Activated CD4-positive, alpha-beta T cell treated with anti-CD3 and anti-CD28 coated beads, Interleukin-2, Interleukin-4, amounts not matched to agents 100 ng/mL and 50 ng/mL, durations not matched to agents 16 hours and 8 hours (primary cell): ENCODE measurements around the gene TANGO2.

Experiments
- DNase-seq: peaks from one replicate; pipeline ENCODE4 v3.0.0-alpha.2; 2020; ENCODE audit warnings: low spot score

Gene TANGO2

DNA sequence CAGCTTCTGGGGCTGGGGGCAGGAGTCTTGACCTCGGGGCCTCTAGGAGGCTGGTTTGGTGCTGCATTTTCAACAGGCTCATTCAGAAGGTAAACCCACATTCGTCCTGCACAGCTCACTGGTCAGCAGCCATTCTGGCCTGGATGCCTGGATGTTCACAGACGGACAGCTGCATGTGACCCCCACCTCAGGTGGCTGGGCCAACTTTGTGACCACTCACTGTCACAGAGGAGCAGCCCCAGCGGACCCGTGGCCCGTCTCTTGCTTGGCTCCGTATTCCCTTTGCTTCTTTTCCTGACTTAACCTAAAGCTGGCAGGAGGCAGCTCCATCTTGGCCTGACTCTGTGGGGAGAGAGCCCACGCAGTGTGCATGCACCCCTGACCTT, 67.3 kb downstream of the TANGO2 start:
- DNase-seq = no peak

DNA sequence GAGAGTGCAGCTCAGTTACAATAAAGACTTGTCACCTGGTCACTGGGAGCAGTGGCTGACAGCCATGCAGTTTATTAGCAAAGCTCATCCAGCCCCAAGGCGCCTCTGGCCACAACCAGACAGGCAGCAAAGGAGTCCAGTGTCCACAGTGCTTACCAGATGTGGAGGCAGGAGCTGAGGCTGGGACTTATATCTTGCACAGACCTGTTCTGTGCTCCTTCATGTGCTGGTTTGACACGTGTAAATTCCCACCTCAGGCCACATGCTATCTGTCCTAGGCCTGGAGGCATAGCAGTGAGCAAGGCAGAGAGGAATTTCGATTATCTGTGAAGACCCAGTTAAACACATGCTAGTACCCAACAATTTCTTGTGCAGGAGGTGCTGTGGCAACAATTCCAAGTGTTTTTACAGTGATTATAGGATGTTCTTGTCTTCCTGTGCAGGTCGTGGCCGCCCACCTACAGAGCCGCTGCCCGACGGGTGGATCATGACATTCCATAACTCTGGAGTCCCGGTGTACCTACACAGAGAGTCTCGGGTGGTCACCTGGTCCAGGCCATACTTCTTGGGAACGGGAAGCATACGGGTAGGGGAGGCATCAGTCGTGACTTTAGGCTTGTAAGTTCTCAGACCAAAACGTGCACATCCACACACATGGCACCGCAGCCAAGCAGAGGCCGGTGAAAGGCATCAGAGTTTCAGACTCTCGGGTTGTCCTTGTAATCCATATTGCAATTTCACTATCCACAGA, 68.5 kb downstream of the TANGO2 start:
- no peak for DNase-seq

DNA sequence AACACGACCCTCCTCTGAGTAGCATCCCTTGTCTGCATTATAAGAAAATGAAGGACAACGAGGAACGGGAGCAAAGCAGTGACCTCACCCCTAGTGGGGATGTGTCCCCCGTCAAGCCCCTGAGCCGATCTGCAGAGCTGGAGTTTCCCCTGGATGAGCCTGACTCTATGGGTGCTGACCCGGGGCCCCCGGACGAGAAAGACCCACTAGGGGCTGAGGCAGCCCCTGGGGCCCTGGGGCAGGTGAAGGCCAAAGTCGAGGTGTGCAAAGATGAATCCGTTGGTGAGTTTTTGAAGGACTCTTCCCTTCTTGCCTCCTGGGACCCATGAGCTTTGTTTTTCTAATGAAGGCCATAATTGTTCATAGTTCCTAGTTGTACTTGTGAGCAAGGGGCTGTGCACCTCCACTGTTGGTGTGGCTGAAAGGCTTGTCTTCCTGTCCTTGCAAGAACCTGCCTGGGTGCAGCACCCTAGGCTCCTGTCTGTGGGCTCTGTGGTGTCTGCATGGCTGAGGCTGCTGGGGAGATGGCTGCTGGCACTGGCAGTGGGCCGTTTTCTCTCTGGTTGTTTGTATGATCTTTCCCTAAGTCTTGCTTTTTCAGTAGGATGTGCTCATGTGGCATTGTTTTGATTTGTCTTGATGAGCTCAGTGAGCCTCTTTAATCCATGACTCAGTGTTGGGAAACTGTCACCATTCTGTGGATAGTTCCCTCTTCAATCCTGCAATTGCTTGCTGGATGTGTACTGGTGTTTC, 69.2 kb downstream of the TANGO2 start:
- DNase-seq = no peak

DNA sequence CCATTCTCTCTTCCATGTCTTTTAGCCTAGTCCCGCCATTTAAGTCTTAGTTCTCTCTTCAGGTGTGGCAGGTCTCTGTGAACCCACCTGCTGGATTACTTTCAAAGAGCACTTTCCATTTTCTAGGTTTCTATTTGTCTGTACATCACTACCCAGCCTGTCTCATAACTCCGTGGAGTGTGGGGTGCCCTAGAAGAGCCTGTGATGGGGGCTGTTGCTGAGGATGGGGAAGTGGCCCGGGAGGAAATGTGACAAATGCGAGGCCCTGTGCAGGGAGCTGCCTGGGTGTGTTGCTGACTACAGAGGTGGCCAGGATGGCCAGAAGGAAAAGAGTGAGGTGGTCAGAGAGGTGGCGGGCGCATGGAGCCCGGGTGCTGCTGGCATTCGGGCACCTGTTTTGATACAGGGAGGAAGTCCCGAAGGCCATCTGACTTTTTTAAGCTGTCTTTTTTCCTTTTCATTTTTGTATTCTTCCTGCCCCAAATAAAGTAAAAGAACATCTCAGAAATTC, 69.9 kb downstream of the TANGO2 start:
- DNase-seq = no peak

DNA sequence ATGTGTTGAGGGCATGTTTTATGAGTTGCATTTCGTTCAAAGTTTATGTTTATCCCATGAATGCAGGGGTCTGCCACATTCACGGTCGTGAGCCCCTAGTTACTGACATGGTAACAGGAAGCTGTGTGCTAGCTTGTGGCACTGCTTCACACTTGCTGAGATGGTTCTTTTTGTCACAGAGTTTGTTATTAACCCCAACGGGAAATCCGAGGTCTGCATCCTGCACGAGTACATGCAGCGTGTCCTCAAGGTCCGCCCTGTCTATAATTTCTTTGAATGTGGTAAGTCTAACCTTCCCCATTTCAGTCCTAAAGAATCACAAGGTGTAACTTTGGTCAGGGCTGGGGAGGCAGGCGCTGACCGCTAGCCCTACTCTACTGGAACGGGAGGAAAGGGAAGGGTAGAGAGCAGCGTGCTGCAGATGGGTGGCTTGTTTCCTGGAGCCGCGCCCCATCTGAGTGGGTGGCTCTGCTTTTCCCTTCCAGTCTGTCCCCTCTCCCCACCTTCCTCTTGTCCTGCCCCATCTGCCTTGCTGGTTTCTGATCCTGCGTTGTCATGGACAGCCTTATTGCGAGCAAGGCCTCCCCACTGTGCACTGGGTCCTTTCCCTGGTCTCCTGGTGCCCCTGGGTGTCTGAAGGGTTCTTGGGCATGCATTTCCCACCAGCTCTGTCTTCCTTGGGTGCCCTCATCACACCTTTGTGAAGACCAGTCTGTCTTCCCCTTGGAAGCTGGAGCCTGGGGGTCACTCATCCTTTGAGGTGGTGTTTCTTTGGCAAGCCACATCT, 71.0 kb downstream of the TANGO2 start:
- no peak for DNase-seq

DNA sequence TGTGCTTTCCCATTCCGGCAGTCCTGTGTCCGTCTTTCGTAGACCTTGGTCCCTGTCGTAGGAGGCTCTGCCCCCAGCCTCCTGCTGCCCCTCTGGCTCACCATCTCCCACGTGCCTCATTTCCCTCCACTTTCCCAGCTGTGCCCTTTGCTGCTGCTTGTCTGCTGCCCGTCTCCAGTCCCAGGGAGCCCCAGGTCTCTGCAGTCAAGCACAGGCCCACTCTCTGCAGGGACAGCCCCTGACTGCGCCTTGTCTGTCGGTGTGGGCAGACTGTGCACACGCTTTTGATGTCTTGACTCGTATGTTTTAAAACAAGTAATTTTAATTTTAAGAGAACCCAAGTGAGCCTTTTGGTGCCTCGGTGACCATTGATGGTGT, 71.6 kb downstream of the TANGO2 start:
- DNase-seq = no peak

DNA sequence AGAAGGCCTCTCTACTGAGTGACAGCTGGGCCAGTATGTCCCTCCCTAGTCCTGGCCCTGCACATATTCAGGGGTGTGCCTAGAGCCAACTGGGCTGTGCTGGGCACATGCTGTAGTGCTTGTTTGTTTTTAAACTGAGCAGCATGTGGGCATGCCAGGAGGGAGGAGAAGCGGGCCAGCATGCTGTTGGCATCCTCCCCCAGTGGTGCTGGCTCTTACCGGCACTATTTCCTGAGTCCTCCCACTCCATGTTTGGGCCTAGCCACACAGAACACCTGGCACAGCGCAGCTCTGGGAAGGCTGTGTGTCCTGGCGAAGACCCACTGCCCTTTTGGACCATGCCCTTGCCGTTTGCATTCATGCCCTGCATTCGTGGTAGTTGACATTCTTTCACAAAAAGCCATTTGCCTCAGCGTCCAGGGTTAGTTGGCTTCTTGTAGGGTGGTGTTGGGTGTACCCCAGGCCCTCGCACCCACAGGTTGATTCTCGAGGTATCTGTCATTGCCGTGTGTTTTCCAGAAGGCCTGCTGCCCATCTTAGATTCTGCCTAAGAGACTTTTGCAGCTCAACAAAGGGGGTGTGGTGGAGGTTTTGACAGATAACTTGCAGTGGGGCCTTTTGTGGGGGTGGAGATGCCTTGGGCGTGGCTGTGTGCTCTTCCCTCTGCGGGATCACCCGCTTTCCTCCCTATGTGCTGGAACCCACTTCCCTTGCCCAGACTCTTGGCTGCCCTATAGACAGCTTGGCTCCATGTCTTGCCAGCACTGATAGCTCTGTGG, 72.7 kb downstream of the TANGO2 start:
- no peak for DNase-seq

DNA sequence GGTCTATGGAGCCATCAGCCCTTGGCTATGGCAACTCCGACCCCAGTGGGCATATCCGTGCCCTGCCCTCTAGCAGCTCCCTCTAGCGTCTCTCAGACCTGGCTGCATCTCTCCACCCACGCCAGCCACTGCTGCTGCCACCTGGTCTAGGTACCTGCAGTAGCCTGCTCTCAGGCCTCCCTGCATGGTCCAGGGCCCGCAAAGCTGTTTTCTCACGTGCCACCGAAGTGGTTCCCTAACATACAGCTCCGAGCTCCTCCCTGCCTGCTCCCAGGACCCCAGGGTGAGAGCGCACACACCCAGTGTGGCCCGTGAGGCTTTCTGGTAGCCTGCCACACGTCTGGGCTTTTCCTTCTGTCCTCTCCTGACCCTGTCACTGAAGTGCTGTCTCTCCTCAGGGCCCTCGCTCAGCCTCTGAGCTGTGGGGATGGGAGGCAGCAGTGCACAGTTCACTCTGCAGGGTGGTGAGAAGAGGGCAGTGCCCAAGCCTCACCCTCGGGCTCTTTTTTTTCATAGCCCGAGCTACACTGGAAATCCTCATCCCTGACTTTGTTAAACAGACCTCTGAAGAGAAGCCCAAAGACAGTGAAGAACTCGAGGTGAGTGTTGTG, 73.4 kb downstream of the TANGO2 start:
- no peak for DNase-seq

DNA sequence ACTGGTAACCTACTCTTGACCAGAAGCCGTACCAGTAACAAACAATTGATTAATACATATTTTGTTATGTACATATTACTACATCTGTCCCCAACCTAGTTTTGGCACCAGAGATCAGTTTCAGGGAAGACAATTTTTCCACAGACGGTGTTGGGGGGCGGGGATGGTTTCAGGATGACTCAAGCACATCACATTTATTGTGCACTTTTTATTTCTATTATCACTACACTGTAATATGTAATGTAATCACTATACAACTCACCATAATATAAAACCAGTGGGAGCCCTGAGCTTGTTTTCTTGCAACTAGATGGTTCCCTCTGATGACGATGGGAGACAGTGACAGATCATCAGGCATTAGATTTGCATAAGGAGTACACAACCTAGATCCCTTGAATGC, 74.6 kb downstream of the TANGO2 start:
- no peak for DNase-seq

DNA sequence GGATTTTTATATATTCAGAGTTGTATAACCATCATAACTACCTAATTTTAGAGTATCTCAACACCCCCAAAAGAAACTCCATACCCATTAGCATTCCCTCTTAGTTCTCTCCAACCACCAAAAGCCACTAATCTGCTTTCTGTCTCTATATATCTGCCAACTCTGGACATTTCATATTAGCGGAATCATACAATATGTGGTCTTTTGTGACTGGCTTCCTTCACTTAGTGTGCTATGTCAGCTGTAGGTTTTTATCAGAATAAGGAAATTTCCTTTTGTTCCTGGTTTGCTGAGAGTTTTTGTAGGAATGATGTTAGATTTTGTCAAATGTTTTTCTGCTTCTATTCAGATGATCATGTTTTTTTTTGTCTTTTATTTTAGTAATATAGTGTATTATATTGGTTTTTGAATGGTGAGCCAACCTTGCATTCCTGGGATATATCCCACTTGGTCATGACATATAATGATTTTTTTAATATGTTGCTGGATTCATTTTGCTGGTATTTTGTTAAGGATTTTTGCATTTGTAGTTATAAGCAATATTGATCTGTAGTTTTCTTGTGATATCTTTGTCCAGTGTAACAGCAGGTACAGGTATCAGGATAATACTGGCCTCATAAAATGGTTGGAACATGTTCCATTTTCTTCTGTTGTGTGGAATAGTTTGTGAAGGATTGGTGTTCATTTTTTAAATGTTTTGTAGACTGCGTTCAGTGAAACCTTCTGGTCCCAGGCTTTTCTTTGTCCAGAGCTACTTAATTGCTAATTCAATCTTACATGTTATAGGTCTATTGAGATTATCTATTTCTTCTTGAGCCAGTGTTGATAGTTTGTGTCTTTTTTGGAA, 75.9 kb downstream of the TANGO2 start:
- no peak for DNase-seq

DNA sequence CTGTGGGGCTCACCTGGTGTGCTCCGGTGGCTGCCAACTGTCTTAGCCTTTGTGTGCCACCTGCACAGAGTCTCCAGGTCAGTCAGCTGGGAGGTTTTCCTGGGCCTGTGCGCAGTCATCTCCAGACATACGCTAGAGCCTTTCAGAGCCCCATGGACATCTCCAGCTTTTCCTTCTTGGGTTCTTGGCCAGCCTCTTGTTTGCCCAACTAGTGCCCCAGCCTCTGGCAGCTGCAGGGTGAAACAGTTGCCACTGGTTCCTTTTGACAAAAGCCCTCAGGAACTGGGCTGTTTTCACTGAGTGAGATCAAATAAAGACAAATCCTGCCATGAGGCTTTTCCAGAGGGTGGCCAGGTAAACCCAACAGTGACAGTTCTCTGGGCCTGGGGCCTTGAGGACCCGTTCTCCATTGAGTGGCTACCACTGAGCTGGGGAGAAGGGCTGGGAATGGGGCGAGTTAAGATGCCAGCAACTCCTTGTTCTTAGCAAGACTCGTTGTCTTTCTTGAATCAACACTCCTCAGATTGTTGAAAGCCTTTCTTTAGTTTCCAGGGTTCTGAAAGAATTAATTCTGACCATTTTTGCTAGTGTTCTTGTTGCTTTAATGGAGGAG, 78.3 kb downstream of the TANGO2 start:
- DNase-seq = no peak

DNA sequence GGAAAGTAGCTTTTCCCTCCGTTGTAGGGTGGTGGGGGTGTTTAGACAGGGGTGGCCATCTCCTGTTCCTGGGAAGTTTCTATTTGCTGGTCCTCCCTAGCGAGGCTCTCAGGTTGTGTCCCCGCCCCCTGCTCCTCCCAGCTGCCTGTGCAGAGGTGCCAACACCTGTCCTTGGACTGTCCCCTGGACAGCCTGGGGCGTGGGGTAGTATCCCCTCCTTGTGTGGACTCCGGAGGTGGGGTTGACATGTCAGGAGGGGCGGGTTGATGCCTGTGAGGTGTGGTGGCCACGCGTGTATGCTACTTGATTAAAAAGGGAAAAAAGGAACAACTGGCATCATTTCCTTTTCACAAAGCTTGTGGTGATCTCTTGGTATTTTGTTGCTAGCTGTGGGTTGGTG, 80.7 kb downstream of the TANGO2 start:
- no peak for DNase-seq

DNA sequence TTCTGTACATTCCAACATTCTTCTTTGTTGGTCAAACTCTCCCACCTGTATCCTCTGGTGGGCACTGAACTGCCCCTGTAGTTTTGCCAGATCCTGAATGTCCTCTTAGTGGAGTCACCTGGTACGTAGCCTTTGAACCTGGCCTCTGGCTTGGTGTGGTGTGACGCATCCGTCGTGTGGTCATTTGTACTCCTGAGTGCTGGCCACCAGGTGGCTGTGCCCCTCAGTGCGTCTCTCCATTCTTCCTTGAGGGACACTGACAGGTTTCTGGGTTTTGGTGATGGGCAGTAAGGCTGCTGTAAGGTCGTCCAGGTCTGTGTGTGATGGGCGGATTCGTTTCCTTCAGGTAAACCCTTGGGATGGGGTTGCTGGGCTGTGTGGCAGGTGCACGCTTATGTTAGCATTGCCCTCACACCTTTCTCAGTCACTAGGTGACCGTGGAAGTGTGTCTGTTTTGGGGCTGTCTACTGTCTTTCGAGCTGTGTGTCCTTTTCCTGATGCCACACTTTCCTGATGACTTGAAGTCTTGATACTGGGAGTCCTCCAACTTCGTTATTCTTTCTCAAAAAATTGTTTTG, 81.4 kb downstream of the TANGO2 start:
- DNase-seq = no peak

DNA sequence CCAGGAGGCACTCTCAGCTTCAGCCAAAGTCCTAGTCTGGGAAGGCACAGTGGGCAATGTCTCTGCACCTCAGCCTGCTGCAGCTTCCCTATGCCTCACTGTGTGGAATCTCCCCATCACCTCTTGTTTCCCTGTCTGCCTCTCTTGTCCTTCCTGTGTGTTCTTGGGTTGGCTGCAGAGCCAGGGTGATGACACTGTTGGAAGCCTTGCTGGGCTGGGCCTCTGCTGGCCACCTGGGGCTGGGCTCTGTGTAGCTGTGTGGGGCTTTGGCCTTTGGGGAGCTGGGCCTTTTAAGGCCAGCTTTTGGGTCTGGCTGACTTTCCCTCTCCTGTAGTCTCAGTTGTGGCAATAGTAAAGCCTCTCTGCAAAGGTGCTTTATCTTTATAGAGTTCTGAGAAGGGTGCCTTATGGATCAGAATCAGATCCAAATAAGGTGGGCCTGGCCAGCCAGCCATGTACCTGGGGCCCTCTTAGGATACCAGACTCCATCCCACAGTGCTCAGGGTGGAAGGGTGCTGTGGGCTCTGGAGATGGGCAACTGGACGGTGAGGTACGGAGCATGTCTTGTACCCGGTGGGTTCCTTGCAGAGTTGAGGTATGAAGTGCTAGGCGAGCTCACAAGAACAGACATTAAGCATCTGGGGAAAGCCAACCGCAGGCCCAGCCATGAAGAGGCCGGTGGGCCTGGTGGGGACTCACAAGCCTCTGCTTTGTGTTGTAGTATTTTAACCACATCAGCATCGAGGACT, 84.7 kb downstream of the TANGO2 start:
- no peak for DNase-seq

DNA sequence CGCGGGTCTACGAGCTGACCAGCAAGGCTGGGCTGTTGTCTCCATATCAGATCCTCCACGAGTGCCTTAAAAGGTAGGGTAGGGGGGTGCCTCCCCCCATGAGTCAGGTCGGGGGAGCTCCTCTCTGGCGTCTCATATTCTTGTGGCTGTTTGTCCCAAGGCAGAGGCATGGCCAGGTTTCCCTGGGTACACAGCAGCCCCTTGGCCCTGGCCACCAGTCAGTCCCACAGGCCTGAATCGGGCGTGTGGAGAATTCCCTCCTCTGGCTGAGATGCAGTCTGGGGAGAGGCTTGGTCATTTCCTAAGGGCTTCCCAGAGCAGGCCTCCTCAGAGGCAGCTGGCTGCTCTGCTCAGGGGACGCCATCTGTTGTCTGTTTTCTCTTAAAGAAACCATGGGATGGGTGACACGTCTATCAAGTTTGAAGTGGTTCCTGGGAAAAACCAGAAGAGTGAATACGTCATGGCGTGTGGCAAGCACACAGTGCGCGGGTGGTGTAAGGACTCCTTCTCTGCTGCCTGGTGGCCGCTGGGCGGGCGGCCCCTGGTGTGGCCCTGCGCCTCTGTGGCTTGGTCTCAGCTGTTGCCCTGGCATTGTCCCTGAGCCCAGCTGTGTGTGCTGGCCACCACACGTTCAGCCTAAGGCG, 85.4 kb downstream of the TANGO2 start:
- no peak for DNase-seq

DNA sequence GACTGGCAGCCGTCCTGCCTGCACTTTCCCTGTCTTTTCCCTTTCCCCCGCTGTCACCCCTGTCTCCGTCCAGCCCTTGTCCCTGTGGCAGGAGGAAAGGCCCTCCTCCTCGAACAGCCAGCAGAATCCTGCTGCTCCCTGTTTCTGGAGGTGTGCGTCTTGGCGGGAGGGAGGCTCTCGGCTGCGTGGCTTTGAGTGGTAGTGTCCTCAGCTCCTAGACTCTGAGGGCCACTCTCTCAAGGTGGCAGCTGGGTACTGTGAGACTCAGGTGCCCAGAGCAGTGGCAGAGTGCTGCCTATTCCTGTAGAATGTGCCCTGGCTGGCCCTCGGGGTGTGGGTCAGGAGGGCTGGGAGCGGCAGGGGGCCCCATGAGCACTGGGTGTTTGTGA, 85.9 kb downstream of the TANGO2 start:
- no peak for DNase-seq

DNA sequence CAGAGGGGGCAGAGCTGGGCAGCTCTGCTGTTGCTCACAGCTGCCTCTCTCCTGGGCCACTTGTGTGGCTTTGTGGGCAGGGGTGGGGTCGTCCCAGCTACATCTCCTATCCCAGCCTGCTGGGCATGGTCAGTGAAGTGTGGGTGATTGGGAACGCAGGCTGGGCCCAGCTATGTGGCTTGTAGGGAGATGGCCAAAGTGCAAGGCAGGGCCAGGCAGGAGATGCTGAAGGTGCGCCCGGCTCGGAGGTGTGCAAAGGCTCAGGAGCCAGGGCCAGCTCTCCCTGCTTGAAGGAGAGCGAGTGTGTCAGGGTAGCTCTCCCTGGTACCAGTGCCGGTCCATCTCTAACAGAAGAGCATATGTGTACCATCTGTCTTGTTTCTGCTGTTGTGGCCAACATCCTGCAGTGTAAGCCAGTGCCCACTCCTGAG, 86.6 kb downstream of the TANGO2 start:
- no peak for DNase-seq

DNA sequence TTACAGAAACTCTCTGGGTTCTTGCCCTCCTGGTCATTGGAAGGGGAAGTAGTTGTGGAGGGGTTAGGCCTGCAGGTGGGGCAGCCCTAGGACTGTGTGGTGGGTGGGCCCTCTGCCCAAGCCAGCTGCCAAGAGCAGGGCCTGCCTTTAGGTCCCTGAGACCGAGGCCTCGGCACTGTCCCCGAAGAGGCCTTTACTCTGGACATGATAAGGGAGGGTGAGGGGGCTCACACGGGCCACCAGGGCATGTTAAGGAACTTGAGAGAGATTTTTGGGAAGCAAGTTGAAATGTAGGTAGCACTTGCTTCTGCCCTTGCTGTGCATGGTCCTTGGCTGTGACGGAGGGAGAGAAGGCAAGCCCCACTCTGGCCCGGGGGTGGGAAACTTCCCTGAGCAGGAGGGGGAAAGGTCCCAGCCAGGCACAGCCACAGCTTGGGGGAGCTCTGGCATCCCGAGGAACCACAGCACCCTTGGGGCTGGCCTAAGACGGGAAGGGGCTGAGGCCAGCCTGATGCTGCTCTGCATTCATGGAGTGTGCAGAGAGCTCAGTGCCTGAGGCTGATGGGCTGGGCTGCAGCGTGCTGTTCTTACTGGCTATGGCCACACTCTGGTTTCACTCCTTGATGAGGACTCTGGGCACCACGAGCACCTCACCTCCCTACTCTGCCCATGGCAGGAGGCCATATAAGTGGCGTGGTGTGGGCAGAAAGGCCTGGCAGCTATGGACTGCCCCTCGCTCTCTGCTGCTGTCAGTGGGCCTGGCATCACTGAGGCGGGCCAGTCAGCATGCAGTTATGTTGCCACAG, 87.2 kb downstream of the TANGO2 start:
- DNase-seq = no peak
